ENCODE results near the gene GRIK1.

GRIK1 gene

GRCh38 chr21:29642551-29643245 is 297.1 kb downstream of the GRIK1 start:
- no peak for DNase-seq (ENCODE audit: low spot score)

- DNase-seq (ENCODE audit: low spot score) = no peak
Measured at GRCh38 chr21:29641635-29642550, 297.9 kb downstream of the GRIK1 start.

GRCh38 chr21:29641001-29641634 is 298.7 kb downstream of the GRIK1 start:
- DNase-seq (ENCODE audit: low spot score) = no peak

DNA sequence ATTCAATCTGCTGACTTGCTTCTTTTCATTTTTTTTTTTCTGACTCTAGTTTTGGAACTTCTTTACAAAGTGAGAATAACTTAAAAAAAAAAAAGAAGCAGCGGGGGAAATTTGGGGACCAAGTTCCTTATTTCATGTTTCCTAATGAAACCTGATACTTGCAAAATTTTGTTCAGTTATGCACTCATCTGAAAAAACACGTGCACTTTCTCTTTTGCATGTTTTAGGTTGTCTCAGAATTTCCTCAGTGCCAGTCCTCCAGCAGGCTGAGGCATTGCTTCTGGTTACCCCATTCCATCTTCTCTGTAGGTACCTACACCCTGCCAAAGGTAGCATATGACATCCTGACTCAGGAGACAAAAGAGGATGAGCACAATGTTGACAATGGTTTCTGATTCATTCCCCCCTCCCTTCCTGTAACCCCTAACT is 299.7 kb downstream of the GRIK1 start:
- no peak for DNase-seq (ENCODE audit: low spot score)

DNA sequence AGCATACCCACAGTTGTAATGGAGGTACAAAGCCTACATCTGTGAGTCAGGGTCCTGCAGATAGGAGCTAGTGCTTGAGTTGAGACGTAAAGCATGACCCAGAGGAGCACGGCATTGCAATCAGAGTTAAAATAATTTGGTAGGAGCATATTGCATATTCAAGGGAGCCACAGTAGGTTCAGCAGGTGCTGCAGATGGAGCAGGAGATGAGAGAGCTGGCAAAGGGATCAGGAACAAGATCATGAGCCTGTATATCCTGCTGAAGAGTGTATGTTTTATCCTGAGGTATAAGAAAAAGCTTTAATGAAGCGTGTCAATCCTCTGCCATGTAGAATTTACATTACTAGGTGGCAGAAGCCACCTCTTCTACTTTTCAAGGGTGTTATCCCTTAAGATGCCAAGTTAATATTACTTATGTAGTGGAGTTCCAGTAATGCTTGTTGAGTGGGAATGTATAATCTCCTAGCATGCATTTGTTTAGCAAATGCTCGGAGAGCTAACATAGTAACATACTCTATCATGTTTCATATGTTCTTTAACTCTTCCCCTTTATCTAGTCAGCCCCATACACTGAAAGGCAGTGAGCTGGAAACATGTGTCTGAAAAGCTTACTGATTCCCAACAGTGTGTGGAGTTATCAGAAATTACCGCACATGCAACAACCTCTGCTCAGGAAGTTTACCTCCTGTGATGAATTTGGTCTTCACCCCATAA is 300.3 kb downstream of the GRIK1 start:
- no peak for DNase-seq (ENCODE audit: low spot score)

DNA sequence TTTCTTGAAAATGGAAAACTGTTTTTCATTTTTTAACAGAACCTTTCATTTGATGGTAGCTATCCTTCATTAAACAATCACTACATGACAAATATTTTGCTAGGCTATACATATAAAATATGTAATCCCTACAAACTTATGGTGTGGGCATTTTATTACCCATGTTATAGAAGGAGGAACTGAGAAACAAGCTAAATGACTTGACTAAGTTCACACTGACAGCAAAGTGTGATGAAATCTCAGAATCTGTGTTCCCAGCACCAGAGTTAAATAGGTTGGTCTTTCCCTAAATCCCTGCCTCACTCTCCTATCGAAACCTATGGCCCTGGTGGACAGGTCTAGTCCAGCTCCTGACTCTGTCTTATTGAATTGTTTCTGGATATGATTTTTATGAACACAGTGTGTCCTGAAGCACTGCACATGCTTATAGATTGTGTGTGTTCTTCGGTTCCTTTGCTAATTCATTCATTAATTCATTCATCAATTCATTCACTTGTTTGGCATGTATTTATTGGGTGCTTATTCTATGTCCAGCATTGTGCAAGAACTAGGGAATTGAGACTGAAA is 301.0 kb downstream of the GRIK1 start:
- no peak for DNase-seq (ENCODE audit: low spot score)

- no peak for DNase-seq (ENCODE audit: low spot score)
Measured at GRCh38 chr21:29638138-29638537, 301.7 kb downstream of the GRIK1 start.

- no peak for DNase-seq (ENCODE audit: low spot score)
Measured at GRCh38 chr21:29637553-29637952, 302.2 kb downstream of the GRIK1 start.

DNA sequence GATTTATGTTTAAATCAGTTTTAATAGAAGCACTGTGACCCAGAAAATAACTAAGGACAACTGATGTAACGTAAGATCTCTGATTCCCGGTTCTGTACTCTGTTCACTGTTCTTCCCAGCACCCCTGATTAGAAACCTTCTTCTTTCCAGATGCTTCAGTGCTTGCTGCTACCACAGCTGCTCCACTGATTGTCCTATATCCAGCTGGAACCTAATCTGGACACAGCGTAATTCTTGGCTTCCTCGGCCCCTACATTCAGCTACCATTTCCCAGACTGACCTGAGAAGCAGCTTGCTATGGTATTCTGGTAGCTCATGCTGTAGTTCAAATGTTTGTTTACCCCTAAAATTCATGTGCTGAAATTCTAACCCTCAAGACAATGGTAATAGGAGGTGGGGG is 302.7 kb downstream of the GRIK1 start:
- DNase-seq (ENCODE audit: low spot score) = no peak

DNA sequence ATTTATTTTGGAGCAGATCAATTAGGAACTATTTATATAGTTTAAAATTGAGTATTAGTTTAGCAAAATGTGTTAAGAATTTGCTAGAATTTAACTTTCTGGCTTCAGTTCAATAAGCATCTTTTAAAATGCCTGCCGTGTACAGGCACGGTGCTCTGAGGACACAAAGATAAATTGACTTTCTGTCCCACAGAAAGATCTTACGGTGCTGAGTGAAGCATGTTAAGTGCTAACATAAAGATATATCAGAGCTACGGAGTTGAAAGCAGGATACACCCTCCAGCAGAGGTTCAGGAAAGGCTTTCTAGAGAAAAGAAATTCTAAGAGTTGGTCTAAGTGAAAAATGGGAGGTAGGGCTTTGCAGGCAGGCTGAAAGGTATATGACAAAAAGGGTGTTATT is 305.4 kb downstream of the GRIK1 start:
- DNase-seq (ENCODE audit: low spot score) = no peak

GRCh38 chr21:29633756-29634155 is 306.0 kb downstream of the GRIK1 start:
- DNase-seq (ENCODE audit: low spot score) = no peak

DNA sequence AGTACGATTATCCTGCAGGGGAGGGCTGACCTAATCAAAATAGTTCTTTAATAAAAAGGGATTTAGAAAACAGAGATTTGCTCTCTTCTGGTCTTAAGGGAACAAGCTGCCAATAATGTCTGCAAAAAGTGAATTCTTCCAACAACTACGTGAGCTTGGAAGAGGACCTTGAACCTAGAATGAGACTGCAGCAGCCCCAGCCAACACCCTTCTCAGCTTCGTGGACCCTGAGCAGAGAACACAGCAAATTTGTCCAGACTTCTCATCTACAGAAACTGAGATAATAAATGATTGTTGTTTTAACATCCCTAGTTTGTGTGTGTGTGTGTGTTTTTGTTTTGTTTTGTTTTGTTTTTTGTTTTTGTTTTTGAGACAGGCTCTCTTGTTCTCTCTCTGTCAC is 309.4 kb downstream of the GRIK1 start:
- DNase-seq (ENCODE audit: low spot score) = no peak

DNA sequence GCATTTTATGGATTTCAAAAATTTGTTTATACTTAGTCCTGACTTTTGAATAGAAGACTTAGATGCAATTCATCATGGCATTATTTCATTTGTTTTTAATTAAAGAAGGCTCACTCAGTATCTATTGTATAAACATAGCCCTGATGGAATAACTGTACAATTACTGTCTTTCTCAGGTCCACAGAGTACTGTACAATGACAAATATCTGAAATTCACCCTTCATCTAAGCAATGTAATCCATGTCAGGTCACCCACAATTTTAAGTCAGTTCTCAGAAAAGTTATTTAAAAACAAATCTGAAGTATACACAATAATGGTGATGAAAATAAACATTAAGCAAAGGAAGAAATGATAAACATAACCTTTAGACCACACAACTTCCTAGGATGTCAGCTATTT is 311.9 kb downstream of the GRIK1 start:
- DNase-seq (ENCODE audit: low spot score) = no peak

DNA sequence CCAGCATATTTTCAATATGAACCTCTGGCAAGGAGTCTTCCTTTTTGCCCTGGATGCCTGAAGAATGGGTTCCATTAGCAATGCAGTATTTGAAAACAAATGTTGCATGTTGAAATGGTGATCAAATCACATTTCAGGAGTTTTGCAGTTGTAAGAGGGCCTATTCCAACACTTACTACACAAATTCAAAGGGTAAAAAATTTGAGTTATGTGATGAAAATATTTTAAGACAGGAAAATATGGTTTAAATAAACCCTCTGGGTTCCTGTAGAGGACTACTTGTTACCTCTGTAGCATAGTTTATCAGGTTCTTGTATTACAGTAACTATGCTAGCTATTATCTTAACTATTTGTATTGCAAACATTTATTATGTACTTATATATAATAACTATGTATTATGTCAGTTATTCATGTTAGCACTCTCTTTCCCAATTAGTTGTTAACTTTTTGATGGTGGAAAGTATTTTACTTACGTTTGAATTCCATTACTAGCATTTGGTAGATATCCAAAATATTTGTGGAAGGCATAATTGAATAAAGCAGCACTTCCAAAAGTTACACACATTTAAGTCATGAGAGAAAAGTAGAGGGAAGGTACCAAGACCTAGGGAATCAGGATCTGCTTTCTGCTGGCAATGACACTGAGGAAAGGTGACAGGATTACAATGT is 312.9 kb downstream of the GRIK1 start:
- no peak for DNase-seq (ENCODE audit: low spot score)

GRCh38 chr21:29625990-29626389 is 313.8 kb downstream of the GRIK1 start:
- no peak for DNase-seq (ENCODE audit: low spot score)

DNA sequence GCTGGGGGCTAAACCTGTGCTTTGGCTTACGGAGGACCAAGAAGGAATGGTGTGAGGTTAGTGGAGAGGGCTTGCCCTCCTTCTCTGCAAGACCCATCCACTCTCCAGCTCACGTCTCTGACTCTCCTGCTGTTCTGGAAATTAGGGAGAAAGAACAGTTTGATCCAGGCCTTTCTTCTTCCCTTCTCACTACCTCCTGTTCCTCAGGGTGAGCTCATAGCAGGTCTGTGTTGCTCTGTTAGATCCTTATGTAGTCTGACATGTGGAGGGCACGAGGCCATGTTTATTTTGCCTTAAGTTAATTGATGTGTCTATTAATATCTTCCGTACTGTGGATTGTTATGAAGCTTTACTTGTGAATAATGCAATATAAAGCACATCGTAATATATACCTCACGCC is 315.0 kb downstream of the GRIK1 start:
- DNase-seq (ENCODE audit: low spot score) = no peak

DNA sequence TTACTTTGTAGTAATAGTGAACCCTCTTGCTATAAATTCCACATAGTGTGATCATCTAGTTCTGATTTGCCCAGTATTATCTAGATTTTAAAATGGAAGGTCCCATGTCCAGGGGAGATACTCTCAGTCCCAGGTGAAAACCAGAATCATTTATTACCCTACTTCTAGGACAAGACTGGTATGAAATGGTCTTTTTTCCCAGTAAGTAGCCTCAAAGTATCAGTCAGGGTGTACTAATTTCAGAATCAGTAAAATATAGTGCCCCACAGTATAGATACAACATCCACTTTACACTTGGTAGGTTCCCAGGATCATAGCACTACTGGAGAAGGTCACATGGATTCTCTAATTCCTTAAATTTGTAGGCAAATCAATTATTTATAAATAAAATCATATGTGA is 318.3 kb downstream of the GRIK1 start:
- DNase-seq (ENCODE audit: low spot score) = no peak

- DNase-seq (ENCODE audit: low spot score) = no peak
Measured at GRCh38 chr21:29616209-29616751, 323.5 kb downstream of the GRIK1 start.

DNA sequence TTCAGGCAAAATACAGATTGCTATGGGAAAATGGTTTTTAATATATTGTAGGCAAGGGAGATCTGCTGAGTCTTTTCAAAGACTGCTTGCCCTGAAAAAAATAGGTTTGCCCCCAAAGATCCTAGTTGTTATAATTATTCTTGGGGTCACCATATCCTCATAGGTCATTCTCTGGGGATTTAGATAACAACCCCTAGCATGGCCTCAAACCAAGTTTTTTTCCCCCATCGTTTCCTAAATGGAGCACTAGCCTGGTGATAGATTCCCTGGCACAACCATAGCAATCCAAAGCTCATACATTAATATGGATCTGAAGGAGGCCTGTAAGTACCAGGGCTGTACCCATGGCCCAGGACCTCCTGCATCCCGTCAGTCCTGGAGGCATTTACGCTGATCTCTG is 325.9 kb downstream of the GRIK1 start:
- DNase-seq (ENCODE audit: low spot score) = no peak

GRCh38 chr21:29613021-29613420 is 326.8 kb downstream of the GRIK1 start:
- DNase-seq (ENCODE audit: low spot score) = no peak

DNA sequence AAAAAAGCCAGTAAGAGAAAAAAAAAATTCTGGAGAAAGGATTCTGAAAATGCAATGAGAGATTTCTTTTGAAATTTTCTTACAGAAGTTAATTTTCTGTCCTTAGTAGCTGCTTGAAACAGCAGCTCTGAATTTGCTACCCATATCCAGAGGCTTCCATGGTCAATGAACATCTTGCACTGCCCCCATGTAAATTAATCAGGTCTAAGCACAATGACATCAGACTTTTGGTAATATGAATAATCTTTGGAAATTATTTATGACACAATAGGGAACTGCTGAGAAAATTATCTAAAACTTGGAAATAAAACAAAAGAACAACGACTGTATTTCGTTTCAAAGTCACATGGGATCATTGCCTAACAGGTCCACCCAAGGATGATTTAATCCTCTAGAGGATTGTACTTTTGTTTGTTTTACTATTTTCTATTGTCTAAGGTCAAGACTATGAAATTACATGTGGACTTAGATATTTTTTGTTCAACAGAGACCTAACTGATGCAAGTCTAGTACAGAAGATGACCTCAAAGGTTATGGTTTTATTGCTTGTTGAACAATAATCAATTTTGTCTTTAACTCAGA is 328.9 kb downstream of the GRIK1 start:
- DNase-seq (ENCODE audit: low spot score) = no peak
